ENCODE measurements around the gene PLEKHG4B. TPM values are rescaled to one million over a fixed set of nuclear protein-coding genes. Genes with fewer than 3 reads are reported as not detected.
A peak's percentile ranks its signal among the peaks of the same experiment; 100 is the strongest.
"Not testable (repeated sequence)": the region's sequence is repeated elsewhere in the genome, so short reads cannot be mapped to it uniquely, and the experiment has no call there.

The PLEKHG4B gene
- total RNA-seq, 1 donor from 2014 or later: not detected

DNA sequence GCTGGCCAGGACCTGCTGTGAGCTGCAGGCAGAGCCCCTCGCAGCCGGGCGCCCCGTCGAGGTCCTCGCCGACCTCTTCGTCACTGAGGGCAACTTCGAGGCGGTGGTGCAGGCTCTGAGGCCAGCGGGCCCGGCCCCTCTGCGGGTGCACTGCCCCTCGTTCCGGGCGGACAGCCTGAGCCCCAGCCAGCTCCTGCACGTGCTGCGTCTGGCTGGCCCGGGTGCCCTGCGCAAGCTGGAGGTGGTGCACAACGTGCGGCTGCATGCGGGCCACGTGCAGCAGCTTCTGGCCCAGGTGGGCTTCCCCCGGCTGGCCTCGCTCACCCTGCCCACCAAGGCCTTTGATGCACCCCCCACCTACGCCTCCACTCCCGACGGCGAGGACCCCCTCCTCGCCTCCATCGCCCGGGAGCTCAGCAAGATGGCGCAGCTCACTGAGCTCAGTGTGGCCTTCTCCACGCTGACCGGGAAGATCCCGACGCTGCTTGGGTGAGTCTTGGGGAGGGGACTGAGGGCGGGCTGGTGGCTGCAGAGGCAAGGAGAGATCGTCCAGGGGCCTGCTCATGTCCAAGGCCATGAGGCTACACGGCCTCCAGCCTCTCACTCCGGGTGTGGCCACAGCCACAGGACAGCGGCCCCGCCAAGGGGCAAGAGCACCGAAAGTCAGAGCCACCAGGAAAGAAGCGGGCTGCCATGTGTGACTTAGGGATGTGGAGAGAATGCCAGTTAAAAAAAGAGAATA, 100.2 kb downstream of the PLEKHG4B start:
- no peak for ATAC-seq
- peak; percentile 44 for DNase-seq
- intact Hi-C loops (cut with micrococcal nuclease): no loop called here

GRCh38 chr5:192691-192969, 100.7 kb downstream of the PLEKHG4B start:
- DNase-seq (no peak), ATAC-seq (no peak)
- intact Hi-C loops (cut with micrococcal nuclease): no loop called here

- DNase-seq (peak; percentile 38), ATAC-seq (no peak)
- intact Hi-C loops (cut with micrococcal nuclease): no loop called here
Measured at GRCh38 chr5:192970-193831, 101.2 kb downstream of the PLEKHG4B start.

DNA sequence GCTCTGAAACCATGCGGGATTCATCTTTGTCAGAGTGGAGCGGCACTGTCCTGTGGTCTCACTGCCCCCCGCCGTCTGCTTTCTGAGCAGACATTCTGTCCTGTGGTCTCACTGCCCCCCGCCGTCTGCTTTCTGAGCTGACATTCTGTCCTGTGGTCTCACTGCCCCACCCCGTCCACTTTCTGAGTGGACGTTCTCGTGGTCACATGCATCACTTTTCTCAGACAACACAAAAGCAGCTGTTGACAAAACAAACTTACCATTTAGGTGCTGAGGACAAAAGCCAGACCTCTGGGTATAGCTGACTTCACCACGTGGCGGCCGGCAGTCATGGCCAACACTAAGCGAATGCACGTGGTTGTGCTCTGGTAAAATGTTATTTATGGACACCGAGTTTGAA, 102.1 kb downstream of the PLEKHG4B start:
- peak; percentile 85 for DNase-seq
- ATAC-seq: peak; percentile 38
- intact Hi-C loops (cut with micrococcal nuclease): no loop called here

DNA sequence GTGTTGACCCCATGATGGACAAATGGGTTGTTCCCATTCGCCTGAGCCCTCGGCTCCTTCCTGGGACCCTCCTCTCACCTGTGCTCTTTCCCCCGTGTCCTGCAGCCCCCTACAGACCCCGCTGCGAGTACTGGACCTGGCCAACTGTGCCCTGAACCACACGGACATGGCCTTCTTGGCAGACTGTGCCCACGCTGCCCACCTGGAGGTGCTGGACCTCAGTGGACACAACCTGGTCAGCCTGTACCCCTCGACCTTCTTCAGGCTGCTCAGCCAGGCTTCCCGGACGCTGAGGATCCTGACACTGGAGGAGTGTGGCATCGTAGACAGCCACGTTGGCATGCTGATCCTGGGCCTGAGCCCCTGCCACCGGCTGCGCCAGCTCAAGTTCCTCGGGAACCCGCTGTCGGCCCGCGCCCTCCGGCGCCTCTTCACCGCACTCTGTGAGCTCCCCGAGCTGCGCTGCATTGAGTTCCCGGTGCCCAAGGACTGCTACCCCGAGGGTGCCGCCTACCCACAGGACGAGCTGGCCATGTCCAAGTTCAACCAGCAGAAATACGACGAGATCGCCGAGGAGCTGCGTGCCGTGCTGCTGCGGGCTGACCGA, 102.7 kb downstream of the PLEKHG4B start:
- intact Hi-C loops (cut with micrococcal nuclease): no loop called here
- DNase-seq: peak; percentile 46
- no peak for ATAC-seq

DNA sequence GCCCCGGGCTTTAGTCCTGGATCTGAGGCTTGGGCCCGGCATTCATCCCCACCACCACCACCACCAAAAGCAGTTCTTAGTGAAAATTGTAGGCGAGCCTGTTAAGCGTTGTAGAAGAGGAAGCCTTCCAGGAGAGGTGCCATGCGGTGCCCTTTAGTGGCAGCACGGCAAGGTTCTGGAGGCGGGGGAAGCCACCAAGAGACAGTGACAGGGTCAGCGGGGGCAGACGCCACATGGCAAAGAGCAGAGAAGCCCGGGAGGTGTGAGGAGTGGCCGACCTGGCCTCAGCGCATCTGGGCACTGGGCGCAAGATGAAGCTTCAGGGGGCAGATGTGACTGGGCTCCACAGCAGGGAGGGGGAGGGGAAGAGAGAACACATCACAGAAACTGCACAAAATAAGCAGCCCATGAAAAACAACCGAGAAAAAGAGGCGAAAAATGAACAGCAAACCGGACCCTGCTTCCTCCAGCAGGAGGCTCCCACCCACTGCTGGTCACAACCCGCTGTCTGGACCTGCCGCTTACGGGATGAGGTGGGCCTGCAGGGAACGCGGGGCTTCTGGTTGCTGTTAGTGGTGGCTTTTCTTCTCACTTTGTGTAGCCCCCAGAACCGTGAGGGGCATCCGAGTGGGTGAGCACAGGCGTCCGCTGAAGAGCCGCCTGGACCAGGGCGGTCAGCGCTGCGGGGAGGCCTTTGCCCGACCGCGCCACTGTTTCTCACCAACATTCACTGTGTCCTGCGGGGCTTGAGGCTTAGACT, 103.6 kb downstream of the PLEKHG4B start:
- no peak for ATAC-seq
- DNase-seq: peak; percentile 28
- intact Hi-C loops (cut with micrococcal nuclease): no loop called here

- ATAC-seq (no peak), DNase-seq (peak; percentile 22)
- intact Hi-C loops (cut with micrococcal nuclease): no loop called here
Measured at GRCh38 chr5:196350-196749, 104.4 kb downstream of the PLEKHG4B start.

- intact Hi-C loops (cut with micrococcal nuclease); ATAC-seq: not testable (repeated sequence)
- peak; percentile 36 for DNase-seq
Measured at GRCh38 chr5:197031-197430, 105.1 kb downstream of the PLEKHG4B start.

- ATAC-seq (no peak), DNase-seq (peak; percentile 28)
- intact Hi-C loops (cut with micrococcal nuclease): no loop called here
Measured at GRCh38 chr5:197892-198489, 106.0 kb downstream of the PLEKHG4B start.

DNA sequence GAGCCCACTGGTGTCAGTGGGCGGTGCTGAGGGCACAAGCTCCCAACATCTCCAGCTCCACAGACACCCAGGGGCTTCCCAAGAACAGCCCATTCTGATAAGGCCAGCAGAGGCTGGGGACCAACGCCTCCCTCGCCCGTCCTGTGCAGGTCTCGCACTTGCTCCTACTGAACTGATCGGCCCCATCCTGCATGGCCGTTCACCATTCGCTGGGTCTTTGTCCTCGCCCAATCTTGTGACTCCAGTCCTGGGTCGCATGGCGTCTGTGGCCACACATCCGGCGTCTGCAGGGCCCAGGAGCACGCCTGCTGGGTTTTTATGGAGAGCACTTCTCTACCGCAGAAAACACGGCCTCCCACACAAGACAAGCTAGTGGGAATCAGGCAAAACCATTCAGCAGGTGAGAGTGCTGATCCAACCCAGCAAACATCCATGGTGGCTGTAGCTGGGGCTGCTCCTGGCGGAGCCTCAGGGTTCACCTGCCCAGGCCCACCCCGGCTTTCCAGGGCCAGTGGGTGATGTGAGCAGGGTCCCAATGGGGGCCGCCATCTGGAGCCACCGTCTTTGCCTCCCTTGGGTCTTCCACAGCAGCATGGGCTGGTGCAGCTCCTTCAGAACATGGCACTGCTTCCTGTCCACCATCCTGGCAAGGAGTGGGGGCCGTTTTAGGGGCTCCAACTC, 106.7 kb downstream of the PLEKHG4B start:
- intact Hi-C loops (cut with micrococcal nuclease): no loop called here
- ATAC-seq (no peak), DNase-seq (no peak)

- intact Hi-C loops (cut with micrococcal nuclease): no loop called here
- DNase-seq: no peak
- no peak for ATAC-seq
Measured at GRCh38 chr5:199197-199949, 107.4 kb downstream of the PLEKHG4B start.

DNA sequence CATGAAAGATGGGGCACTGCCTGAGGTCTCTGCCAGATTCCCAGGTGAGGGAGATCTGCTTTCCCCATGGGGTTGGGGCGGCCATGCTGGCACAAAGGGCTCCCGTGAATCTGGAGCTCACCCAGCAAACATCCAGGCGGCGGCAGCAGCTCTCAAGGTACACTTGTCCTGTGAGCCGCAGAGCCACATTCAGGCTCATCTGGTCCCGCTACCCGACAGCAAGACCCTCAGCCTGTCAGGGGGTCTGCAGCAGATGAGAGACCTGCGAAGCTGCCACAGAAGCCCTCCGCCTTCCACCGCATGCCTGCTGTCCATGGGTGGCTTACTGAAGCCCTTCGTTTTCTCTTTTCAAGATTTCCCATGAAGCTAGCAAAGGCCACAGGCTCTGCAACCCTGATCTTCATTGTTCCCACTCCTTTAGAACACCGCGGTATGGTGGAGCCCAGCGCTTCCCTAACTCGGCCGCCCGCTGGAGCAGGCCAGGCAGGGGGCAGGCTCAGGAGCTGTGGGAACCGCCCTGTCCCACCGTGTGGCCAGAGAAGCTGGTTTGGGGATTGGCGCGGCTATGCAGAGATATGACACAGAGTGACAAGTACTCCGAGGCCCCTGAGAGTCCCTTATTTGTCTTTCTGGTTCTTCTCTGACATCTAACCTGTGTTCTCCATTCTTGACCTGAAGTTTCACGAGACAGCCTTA, 108.1 kb downstream of the PLEKHG4B start:
- no peak for DNase-seq
- intact Hi-C loops (cut with micrococcal nuclease): no loop called here
- ATAC-seq: peak; percentile 48

GRCh38 chr5:200985-201384, 109.0 kb downstream of the PLEKHG4B start:
- no peak for DNase-seq
- intact Hi-C loops (cut with micrococcal nuclease): no loop called here
- ATAC-seq: no peak

DNA sequence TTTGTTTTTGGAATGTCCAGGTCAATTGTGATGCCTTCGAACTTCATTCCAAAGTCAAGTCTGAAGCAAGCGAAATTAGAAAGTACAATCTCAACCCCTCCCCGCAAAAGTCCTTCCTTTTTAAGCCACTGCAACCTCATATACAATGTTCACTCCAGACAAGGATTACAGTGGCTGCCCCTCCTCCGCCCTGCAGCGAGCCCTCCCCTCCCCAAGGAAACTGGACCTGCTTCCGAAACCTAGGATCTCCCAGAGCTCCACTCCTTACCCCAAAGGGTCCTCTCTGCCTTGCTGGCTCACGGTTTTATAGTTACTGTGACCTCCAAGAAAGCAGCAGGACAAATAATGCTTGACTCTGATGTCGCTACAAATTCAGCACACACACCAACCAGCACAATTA, 109.7 kb downstream of the PLEKHG4B start:
- DNase-seq (no peak), ATAC-seq (no peak)
- intact Hi-C loops (cut with micrococcal nuclease): no loop called here

- intact Hi-C loops (cut with micrococcal nuclease): no loop called here
- DNase-seq: no peak
- no peak for ATAC-seq
Measured at GRCh38 chr5:203246-203930, 111.4 kb downstream of the PLEKHG4B start.

DNA sequence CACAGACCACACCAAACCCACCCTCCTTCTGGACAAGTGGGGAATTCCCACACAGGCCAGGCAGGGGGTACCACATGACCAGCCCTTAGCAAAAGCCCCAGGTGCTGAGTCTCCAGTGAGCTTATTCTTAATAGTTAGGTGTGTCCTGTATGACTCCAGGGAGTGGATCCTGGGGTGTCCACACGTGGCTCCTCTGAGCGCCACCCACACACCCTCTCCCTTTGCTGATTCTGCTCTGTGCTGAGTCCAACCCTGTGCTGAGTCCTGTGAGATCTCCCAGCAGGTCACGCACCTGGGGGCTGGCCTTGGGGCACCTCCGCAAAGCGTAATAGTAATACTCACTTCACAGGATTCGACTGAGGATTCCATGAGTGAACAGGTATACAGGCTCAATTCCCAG, 112.0 kb downstream of the PLEKHG4B start:
- intact Hi-C loops (cut with micrococcal nuclease): no loop called here
- DNase-seq: no peak
- ATAC-seq: no peak

DNA sequence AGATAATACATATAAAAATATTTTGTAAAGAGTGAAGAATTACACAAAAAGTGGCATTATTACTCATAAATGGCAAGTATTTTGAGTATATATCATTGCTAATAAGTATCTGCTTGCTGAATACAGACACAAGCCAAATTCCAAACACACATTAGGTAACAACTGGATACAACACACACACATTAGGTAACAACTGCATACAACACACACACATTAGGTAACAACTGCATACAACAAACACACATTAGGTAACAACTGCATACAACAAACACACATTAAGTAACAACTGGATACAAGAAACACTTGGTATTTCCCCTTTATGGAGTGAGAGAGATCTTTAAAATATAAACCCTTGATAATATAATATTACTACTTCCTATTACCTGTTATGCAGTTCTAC, 112.5 kb downstream of the PLEKHG4B start:
- DNase-seq: no peak
- intact Hi-C loops (cut with micrococcal nuclease): no loop called here
- no peak for ATAC-seq

All from left ventricle myocardium superior (tissue), 1 donor.